SKM-1 treated with dmso at 0.1 percent for 144 hours (cell line): ENCODE measurements around the gene NKD1.

ENCODE experiments used
- DNase-seq: peaks from one replicate; lab custom pipeline; 2025; ENCODE audit not compliant: unreplicated experiment; lab: John Stamatoyannopoulos, UW

NKD1 gene

DNA sequence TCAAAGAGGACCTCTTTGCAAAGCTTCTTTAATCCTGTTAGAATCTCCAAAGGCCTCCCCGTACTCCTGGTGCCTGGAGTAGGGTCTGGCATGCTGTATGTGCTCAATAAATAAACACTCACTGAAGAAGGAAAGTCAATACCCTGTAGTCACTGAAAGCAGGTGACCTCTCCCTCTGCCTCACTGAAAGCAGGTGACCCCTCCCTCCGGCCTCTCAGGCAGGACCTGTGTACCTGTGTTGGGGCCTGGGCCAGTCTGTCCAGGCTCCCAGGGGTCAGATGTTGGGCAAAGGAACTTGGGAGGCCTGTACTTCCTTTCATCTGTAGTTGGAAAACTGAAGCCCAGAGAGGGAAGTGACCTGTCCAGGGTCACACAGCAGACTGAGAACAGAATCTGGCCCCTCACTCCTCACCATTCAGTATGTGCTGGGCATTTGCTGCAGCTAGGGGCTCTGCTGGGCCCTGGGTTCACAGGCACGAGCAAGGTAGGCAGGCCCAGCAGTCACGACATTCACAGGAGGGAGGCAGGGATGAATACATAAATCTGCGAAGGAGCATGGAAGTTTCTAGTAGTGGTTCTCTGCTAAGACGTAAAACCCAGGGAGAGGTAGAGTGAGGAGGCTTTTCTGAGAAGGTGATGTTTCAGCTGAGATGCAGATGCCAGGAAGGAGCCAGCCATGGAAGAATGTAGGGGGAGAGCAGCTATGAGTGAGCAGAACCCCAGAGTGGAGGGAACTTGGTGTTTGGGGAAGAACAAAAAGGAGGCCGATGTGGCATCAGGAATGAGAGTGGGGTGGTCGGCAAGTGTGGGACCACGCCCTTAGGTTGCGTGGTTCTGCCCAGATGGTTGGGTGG, 64.0 kb downstream of the NKD1 start:
- DNase-seq, result no peak

DNA sequence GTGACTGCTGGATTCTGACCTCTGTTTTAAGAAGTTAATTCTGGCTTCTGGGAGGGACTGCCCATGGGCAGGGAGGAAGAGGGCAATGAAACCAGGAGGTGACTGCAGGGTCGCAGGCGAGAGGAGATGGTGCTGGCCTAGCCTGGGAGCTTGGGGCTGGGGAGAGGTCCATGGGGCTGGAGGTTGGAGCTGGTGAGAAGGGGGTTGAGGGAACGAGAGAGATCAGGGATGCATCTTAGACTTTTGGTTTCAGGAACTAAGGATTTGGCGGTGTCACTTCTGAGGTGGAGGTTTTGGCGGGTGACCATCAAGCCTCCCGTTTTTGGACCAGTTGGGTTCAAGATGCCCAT, 64.6 kb downstream of the NKD1 start:
- no peak for DNase-seq

DNA sequence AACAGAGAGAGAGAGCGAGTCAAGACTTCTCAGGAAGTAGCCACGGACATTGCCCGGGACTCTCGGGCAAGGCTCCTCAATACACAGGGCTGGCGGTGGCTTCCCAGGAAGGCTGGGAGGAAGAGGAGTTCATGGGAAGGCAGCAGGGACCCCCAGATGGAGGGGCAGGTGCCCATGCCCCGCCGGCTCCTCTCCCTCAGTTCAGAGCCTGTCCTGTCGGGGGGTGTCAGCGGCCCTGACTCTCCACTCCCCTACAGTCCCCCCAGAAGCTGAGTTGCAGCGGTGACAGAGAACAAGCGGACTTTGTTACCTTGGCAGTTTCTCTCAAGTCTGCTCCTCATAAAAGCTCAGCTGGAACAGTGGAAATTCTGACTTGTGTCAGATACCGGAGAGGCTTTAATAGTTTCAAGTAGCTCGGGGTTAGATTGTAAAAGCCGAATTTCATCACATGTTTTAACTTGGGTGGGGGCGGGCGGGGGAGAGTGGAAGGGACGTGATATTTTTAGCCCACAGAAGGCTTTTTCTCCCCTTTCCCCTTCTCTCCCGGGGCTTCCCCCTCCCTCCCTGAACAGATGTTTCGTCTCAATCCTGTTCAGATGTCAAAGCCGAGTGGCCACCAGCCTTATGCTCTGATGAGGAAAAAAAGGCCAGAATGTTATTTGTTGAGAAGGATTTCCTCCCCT, 65.2 kb downstream of the NKD1 start:
- no peak for DNase-seq

DNA sequence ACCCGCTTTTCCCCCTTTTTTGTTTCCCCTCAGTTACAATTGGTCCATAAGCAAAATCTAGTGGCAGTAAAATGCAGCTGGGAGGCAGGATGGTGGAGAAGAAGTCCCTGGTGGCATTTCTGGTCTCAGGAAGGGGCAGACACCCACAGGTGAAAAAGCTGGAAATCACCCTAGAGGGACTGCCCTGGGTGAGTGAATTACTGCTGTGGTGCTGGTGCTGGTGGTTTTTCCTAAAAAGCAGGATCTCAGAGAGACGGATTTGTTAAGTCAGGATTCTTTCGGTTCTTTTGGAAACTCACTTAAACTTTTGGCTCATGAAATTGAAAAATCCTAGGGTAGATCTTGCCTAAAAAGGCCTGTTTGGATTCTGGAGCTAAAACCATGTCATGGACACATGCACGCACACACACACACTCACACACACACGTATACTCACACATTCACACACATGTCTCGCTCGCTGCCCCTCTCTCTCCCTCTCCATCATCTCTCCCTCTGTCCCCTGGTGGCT, 65.8 kb downstream of the NKD1 start:
- DNase-seq, result no peak

DNA sequence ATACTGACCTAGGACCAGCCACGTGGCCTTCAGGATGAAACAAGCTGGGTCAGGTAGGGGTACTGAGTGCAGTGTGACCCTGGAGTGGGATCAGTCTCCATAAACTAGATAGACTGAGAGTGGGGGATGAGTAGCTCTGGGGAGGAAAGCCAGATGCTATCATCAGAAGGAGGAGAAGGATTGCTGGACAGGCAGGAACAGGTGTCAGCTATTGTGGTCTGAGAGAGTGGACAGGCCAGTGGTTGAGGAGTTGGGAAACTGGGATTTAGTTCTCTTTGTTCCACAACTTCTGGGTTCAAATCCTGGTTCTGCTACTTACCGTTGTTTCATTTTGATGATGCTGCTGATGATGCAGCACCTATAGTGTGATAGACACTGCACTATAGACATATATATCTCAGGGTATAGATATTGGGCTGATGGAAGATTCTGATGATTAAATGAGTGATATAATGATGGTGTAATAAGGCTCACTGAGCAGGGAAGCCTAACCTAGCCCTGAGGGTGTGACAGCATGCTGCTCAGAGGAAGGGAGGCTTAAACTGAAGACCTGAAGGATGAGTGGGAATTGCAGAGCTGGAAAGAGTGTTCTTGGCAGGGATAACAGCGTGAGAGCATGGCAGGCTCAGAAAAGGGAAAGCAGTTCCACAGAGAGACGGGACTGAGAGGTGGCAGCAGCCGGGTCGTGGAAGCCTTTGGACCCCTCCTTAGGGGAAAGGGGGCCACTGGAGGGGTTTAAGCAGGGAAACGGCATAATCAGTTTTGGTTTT, 66.9 kb downstream of the NKD1 start:
- no peak for DNase-seq

DNA sequence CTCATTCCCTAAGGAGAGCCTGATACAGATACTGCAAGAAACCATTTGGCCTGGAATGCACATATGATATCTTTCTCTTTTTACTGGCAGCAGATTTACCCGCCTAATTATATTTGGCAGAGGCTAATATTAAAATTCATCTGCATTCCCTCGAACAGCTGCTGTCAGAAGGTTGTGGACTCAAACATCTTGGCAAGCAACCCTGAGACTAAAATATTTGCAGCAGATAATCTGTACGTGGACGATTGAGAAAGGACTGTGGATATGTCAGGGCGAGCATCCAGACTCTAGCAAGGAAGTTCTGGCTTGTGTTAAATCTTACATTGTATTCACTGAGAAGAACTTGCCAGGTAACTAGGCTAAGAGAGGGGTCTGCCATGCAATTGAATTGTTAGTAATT, 67.7 kb downstream of the NKD1 start:
- DNase-seq, result no peak

DNA sequence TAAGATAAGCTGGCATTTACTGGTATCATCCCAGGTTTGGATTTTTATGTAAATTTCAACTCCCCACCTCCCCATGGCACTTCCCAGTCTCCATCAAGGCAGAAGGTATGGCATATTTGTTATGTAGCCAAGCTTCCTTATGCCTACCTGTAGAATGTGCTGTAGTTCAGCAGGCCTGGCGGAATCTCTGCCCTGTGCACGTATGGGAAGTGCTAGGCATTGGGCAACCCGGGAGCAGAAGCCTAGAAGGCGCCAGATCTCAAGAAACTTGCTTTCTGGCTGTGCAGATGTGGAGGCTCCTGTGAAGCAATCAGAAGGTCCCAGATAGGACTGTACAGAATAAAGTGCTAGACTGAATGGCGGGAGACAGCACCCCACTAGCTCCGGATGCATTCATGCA, 68.2 kb downstream of the NKD1 start:
- DNase-seq, result peak; percentile 56

DNA sequence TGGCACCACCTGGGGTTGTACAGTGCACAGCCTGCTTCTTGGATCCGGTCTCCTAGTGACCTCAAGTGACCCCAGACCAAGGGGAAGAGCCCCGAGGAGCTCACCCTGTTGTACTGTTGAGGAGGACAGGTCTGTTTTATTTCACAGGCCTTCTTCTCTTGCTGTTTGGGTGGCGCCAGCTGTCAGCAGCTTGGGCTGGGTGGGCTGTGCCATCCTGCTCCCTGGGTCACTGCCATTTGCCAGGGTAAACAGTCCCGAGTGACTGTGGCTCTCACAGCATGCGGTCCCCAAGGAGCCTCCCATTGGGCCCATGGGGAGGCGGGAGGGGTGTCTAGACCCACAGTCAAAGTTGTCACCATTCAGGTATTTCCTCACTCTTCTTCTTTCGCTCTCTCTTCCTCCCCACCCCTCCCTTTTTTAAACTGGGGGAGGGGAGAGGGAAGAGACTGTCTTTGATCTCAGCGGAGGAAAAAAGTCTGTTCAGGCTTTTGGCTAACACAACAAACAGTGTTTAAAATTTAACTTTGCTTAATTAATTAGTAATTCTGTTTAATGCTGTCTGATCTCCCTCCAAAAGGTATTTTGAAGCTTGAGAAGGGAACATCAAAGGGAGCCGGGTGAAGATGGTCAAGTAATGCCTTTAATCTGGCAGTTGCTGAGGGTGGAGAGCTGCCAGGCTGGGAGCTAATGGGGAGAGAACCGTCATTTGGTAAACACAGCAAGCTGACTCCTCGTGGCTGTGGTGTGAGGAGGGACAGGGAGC, 68.9 kb downstream of the NKD1 start:
- peak; percentile 48 for DNase-seq

DNA sequence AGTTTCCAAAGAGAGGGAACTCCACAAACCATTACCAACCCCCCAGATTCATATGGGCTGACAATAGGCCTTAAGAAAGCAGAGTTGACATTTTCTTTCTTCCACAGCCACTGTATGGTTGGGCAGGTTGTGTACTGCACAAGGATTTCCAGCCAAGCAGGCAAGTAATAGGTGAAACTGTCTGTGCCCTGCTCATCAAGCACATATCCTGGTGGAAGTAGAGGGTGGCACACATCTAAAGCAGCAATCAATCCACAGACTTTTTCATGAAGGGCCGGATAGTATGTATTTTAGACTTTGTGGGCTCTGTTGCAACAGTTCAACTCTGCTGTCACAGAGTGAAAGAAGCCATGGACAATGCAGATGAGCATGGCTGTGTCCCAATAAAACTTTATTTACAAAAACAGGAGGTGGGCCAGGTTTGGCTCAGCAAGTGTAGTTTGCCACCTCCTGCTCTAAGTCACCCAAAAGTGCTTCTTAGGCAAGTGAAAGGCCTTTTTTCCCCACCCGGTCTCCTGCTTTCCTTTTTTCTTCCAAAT, 69.5 kb downstream of the NKD1 start:
- DNase-seq, result no peak

DNA sequence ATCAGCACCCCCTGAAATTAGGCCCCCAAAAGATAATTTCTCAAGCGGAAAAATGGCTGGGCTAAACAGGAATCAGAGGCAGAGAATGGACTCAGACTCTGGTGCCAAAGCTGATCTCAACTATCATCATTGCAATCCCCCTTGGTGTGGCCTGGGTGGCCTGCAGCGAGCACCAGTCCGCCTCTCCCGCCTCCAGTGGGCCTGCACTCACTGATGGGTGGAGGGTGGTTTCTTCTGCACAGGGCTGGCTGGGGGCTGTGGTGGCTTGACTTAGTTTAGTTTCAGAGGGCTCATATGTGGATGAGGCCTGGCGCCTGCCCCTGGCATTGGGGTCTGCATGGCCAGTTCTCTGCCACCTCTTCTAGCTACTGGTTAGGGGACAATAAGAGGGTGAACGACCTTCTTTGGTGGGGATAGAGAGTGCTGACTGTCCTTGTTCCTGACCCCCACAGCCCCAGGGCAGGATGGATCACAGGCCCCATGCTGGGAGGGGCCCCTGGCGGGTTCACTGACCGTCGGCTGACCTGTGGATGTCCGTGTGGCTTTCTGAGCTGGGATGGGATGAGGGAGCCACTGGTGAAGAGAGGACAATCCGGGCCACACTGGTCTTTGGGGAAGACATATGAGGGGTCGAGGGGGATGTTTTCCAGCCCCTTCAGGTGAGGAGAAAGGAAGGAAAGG, 70.2 kb downstream of the NKD1 start:
- no peak for DNase-seq

DNA sequence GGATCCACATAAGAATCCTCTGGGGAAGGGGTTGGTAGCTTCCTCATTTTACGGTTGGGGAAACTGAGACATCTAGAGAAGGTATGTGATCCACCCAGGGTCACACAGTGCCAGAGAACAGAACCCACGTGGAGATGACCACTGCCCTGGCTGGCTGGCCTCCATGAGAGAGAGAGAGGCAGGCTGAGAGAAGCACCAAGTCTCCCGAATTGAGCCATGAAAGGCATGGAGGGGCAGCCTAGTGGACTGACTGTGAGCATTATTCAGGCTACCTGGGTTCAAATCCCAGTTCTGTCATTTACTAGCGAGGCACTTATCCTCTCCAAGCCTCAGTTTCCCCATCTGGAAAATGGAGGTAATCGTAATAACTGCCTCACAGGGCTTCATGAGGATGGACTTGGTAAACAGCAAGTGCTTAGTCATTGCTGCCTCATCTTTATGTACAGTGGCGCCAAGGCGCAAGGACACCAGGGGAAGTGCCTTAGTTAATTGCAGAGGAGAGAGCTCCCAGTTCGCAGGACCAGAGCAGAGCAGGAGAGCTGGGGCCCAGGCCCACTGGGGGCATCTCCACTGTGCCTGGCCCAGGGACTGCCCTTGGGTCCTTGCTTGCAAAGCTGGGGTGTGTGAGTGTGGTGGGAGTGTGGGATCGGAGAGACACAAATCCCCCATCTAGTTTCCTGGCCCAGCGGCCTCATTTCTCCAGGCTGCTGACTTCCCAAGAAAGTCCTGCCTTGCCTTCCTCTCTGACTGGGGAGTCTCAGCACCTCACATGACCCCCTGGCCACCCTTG, 71.7 kb downstream of the NKD1 start:
- DNase-seq, result no peak

DNA sequence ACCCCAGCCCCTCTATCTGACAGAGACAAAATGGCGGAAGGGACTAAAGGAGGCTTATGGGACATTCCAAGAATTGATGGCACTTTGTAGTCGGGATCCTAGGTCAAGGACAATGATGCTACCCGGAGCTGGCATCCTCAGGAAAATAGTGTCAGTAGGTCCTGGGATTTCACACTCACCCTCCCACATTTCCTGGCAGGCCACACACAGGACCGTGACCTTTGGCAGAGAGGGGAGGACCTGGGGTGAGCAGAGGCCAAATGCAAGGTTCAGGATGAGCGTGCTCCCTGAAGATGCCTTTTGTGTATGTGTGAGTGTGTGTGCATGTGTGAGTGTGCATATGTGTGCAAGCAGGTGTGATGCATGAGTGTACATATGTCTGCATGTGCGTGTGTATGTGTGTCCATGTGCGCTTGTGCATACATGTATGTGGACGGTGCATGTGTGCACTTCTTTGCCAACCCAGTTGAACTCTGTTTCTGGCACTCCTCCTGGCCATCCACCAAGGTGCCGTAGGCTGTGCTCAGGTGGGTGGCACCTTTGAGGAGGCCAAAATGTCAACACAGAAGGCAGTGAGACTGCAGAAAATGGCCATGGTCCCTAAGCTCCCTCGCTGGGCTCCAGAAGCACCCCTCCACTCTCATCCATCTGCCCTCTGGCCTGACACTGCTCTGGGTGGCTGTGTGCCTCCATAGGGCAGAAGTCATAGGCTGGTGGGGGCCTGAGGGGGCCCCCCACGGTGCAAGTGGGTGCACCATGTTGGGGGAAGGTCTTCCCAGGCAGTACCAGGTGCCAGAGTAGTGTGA, 72.7 kb downstream of the NKD1 start:
- DNase-seq, result no peak

DNA sequence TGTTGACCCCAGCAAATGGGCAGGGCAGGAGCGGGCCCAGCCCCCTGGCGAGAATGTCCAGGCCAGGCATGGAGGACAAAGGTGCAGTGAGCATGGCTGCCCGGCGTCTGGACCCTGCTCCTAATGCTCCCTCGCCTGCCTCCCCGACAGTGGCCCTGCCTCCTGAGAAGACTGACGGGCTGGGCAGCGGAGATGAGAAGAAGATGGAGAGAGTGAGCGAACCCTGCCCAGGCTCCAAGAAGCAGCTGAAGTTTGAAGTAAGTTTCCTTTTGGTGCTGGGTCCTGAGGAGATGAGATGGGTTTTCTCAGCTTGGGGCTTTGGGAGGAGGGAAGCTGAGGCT, 73.2 kb downstream of the NKD1 start:
- no peak for DNase-seq

DNA sequence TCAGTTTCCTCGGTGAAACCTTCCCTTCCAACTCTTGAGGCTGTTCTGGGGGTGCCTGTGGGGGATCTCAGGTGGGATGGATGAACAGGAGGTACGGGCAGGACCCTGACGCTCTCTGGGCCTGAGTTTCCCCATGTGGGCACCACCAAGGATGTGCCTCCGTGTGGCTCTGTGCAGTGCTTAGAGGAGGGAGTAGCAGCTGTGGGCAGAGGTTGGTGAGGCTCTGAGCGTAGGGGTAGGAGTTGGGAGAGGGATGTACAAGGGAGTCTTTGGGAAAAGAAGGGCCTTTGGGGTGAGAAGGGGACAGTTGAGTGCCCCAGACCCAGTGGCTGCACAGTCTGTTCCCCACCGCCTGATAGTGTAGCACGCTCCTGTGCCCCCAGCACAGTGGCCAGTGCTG, 73.8 kb downstream of the NKD1 start:
- DNase-seq, result no peak

DNA sequence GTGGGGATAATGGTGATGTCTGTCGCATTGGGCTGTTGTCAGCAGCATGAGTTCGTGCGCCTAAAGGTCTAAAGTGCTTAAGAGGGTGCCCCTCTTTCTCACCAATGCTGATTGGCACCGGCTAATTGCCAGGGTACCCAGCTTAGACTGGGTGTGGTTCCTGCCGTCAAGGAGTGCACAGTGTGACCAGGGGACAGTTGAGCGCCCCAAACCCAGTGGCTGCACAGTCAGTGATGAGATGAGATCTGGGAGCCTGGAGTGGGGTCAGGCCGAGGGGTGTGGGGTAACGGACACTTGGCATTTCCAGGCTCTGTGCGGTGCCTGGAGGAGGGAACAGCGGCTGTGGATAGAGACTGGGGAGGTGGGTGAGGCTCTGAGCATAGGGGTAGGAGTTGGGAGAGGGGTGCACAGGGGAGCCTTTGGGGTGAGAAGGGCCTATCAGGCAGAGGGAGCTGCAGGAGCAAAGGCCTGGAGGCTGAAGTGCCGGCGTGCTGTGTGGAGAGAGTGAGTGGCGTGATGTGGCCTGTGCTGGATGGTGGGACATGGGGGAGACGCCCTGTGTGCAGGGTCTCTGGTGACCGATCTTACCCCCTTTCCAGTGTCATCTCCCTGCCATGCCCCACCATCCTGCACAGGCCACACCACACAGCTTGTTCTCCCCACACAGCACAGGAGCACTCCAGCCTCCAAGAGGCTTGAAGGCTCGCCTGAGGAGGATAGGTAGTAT, 74.6 kb downstream of the NKD1 start:
- no peak for DNase-seq

DNA sequence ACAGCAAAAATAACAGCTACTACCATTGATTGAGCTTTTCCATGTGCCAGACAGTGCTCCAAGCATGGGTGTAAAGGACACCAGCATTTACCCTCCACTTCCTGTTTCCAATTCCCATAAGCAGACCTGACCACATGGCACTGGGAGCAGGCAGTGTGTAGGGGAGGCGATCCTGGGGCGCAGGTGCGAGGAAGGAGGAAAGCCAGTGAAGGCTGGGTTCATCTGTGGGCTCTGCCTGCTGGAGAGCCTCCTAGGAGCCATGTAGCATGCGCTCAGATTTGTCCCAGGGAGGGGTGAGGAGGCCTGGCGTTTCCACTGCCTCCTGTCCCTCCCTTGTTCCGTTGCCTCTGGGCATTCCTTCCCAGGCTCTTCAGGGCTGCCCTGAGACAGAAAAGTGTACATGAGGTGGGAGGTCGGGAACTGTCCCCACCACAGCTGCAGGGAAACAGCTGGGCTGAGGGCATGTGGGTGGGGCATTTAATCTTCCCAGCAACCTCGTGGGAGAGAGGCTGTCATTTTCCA, 76.3 kb downstream of the NKD1 start:
- no peak for DNase-seq

DNA sequence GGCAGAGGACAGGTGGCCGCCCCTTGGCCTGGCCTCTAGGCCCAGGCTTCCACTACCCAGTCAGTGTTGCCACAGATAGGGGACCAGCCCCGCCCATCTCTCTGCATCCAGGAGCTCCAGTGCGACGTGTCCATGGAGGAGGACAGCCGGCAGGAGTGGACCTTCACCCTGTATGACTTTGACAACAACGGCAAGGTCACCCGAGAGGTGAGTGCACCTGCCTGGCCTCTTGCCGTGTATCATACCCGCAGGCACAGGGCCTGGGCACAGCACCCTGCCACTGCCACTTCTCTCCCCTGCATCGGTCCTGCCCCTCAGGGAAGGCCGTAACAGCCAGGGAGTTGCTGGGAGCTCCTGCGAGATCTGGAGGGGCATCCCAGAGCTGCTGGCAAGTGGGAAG, 77.2 kb downstream of the NKD1 start:
- no peak for DNase-seq

DNA sequence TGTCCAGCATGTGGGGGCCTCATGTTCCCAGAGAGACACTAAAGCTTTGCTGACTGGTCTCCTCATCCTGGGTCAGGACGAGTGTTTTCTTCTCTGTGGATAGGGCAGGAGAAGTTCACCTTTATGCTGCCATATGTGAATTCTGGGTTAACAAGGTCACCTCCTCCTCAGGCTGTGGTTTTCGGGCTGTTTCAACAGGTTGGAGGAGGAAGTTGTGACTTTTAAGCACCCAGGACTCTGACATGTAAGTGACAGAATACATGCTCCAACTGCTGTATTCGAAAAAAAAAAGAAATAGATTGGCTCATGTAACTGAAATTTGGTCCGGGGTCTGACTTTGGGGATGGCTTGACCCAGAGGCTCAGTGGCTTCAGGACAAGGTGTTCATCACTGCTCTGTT, 78.7 kb downstream of the NKD1 start:
- DNase-seq, result peak; percentile 73
